ENCODE measurements around the gene SERPINB4.
"Not testable (repeated sequence)": the region's sequence is repeated elsewhere in the genome, so short reads cannot be mapped to it uniquely, and the experiment has no call there.

DNA sequence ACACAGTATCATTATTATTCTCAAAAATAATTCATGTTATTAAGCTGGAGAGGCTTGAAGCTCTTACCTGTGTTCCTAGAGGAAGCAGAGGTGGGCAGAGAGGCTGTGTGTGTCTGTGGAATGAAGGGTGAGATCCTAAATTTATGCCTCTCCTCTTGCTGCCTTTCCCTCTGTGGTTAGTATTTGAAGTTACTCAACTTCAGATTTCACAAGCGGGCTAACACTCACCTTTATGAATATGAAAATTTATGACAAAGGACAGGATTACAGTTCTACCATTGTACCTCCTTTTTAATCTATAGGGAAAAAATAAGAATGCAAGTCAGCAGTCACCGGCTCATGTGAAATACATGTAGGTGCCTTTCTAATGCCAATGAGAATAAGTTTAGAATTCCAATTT, at the start of gene SERPINB4:
- TF ChIP-seq, protein P1, sequence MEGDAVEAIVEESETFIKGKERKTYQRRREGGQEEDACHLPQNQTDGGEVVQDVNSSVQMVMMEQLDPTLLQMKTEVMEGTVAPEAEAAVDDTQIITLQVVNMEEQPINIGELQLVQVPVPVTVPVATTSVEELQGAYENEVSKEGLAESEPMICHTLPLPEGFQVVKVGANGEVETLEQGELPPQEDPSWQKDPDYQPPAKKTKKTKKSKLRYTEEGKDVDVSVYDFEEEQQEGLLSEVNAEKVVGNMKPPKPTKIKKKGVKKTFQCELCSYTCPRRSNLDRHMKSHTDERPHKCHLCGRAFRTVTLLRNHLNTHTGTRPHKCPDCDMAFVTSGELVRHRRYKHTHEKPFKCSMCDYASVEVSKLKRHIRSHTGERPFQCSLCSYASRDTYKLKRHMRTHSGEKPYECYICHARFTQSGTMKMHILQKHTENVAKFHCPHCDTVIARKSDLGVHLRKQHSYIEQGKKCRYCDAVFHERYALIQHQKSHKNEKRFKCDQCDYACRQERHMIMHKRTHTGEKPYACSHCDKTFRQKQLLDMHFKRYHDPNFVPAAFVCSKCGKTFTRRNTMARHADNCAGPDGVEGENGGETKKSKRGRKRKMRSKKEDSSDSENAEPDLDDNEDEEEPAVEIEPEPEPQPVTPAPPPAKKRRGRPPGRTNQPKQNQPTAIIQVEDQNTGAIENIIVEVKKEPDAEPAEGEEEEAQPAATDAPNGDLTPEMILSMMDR (IDR thresholded peaks at IDR 0.05): not testable (repeated sequence)
- not testable (repeated sequence) for TF ChIP-seq POLR2AphosphoS5 (IDR thresholded peaks at IDR 0.05; ENCODE audit: low read depth, low read length); NRF1 (IDR thresholded peaks at IDR 0.05; ENCODE audit: low read depth, low read length); RFX5 (IDR thresholded peaks at IDR 0.05; ENCODE audit: low read length)
